HG03442 (cell line): ENCODE measurements around the gene ANKRD9.
"Not testable (repeated sequence)": the region's sequence is repeated elsewhere in the genome, so short reads cannot be mapped to it uniquely, and the experiment has no call there.

ENCODE experiments used
- ATAC-seq: cut with Tn5 transposase; IDR thresholded peaks from one replicate; pipeline ENCODE4 v1.9.1; 2021; ENCODE audit warnings: mild to moderate bottlenecking, moderate library complexity; ENCODE audit not compliant: unreplicated experiment

ANKRD9 gene

GRCh38 chr14:102538602-102539543, 29.3 kb upstream of the ANKRD9 start:
- no peak for ATAC-seq

- ATAC-seq: no peak
These were observed 28.5 kb upstream of the ANKRD9 start for GRCh38 chr14:102537981-102538601.

GRCh38 chr14:102532204-102532658, 22.7 kb upstream of the ANKRD9 start:
- ATAC-seq: no peak

- no peak for ATAC-seq
These were observed 21.4 kb upstream of the ANKRD9 start for GRCh38 chr14:102530828-102531478.

GRCh38 chr14:102528431-102529170, 19.0 kb upstream of the ANKRD9 start:
- ATAC-seq: no peak

GRCh38 chr14:102525929-102526497, 16.4 kb upstream of the ANKRD9 start:
- ATAC-seq: no peak

GRCh38 chr14:102525219-102525928, 15.8 kb upstream of the ANKRD9 start:
- no peak for ATAC-seq

- ATAC-seq: peak; percentile 96
These were observed 15.1 kb upstream of the ANKRD9 start for GRCh38 chr14:102524451-102525218.

GRCh38 chr14:102523569-102524450, 14.2 kb upstream of the ANKRD9 start:
- peak; percentile 1 for ATAC-seq

GRCh38 chr14:102523200-102523568, 13.6 kb upstream of the ANKRD9 start:
- no peak for ATAC-seq

- not testable (repeated sequence) for ATAC-seq
These were observed 10.1 kb upstream of the ANKRD9 start for GRCh38 chr14:102519709-102520108.

- ATAC-seq: no peak
These were observed 8.6 kb upstream of the ANKRD9 start for GRCh38 chr14:102518063-102518648.

- ATAC-seq: peak; percentile 16
These were observed 8.0 kb upstream of the ANKRD9 start for GRCh38 chr14:102517392-102518062.

GRCh38 chr14:102516531-102517391, 7.2 kb upstream of the ANKRD9 start:
- ATAC-seq: peak; percentile 64

- ATAC-seq: no peak
These were observed 5.6 kb upstream of the ANKRD9 start for GRCh38 chr14:102514987-102515733.
